ENCODE data around the gene MORN1. TPM values are rescaled to one million over a fixed set of nuclear protein-coding genes. Genes with fewer than 3 reads are reported as not detected.

MORN1 gene
- total RNA-seq, 1 donor from 2014 or later = 35.3 TPM

- H3K27ac Mint-ChIP-seq = no peak overlapping the region
- H3K27me3 Mint-ChIP-seq = peaks cover 36% of the 10 kb centered on the region
- no peak for DNase-seq (ENCODE audit: low spot score, unreplicated experiment)
- peaks cover 6% of the 10 kb centered on the region for H3K4me1 Mint-ChIP-seq (ENCODE audit: low read depth)
- no peak overlapping the region for H3K4me3 Mint-ChIP-seq (ENCODE audit: low read depth)
- TF ChIP-seq CTCF (IDR thresholded peaks at IDR 0.05; ENCODE audit: unreplicated experiment) = no peak
- no peaks in the 10 kb centered on the region for H3K9me3 Mint-ChIP-seq (ENCODE audit: low read depth)
- H3K36me3 Mint-ChIP-seq (ENCODE audit: insufficient read depth) = no peaks in the 10 kb centered on the region
Observed at GRCh38 chr1:2417083-2417832, 25.9 kb upstream of the MORN1 start.

GRCh38 chr1:2416403-2416802 lies 25.0 kb upstream of the MORN1 start:
- Mint-ChIP-seq H3K4me3 (ENCODE audit: low read depth) (no peak overlapping the region), H3K27ac (no peak overlapping the region), H3K4me1 (ENCODE audit: low read depth) (peaks cover 9% of the 10 kb centered on the region), H3K36me3 (ENCODE audit: insufficient read depth) (no peaks in the 10 kb centered on the region), H3K27me3 (peaks cover 34% of the 10 kb centered on the region), H3K9me3 (ENCODE audit: low read depth) (no peaks in the 10 kb centered on the region)
- no peak for TF ChIP-seq CTCF (IDR thresholded peaks at IDR 0.05; ENCODE audit: unreplicated experiment)
- DNase-seq (ENCODE audit: low spot score, unreplicated experiment) = no peak

- Mint-ChIP-seq H3K27me3 (peaks cover 34% of the 10 kb centered on the region), H3K4me3 (ENCODE audit: low read depth) (no peak overlapping the region), H3K4me1 (ENCODE audit: low read depth) (peaks cover 9% of the 10 kb centered on the region), H3K9me3 (ENCODE audit: low read depth) (no peaks in the 10 kb centered on the region), H3K36me3 (ENCODE audit: insufficient read depth) (no peaks in the 10 kb centered on the region), H3K27ac (no peak overlapping the region)
- DNase-seq (ENCODE audit: low spot score, unreplicated experiment) = no peak
- TF ChIP-seq CTCF (IDR thresholded peaks at IDR 0.05; ENCODE audit: unreplicated experiment) = no peak
Observed at GRCh38 chr1:2415801-2416208, 24.5 kb upstream of the MORN1 start.

GRCh38 chr1:2415337-2415736 lies 24.0 kb upstream of the MORN1 start:
- no peaks in the 10 kb centered on the region for H3K9me3 Mint-ChIP-seq (ENCODE audit: low read depth)
- H3K4me3 Mint-ChIP-seq (ENCODE audit: low read depth) = no peak overlapping the region
- DNase-seq (ENCODE audit: low spot score, unreplicated experiment) = no peak
- no peaks in the 10 kb centered on the region for H3K36me3 Mint-ChIP-seq (ENCODE audit: insufficient read depth)
- H3K27ac Mint-ChIP-seq = no peak overlapping the region
- no peak for TF ChIP-seq CTCF (IDR thresholded peaks at IDR 0.05; ENCODE audit: unreplicated experiment)
- peaks cover 9% of the 10 kb centered on the region for H3K4me1 Mint-ChIP-seq (ENCODE audit: low read depth)
- peaks cover 31% of the 10 kb centered on the region for H3K27me3 Mint-ChIP-seq

- H3K27ac Mint-ChIP-seq = peak overlapping the region; percentile 92
- no peaks in the 10 kb centered on the region for H3K36me3 Mint-ChIP-seq (ENCODE audit: insufficient read depth)
- no peaks in the 10 kb centered on the region for H3K9me3 Mint-ChIP-seq (ENCODE audit: low read depth)
- TF ChIP-seq CTCF (IDR thresholded peaks at IDR 0.05; ENCODE audit: unreplicated experiment) = peak; percentile 92
- peak overlapping the region; percentile 76 for H3K4me3 Mint-ChIP-seq (ENCODE audit: low read depth)
- peak; percentile 71 for DNase-seq (ENCODE audit: low spot score, unreplicated experiment)
- H3K4me1 Mint-ChIP-seq (ENCODE audit: low read depth) = peaks cover 9% of the 10 kb centered on the region
- H3K27me3 Mint-ChIP-seq = peaks cover 31% of the 10 kb centered on the region
Observed at GRCh38 chr1:2414297-2414958, 23.1 kb upstream of the MORN1 start.
